ENCODE results near the gene DNAJC10. TPM values are rescaled to one million over a fixed set of nuclear protein-coding genes. Genes with fewer than 3 reads are reported as not detected.

DNAJC10 gene
- total RNA-seq, 3 donors from 2014 or later (not counting 1 experiment from before 2014, with no cell fraction given), result 56.4 to 63.0 (median 60.6) TPM

GRCh38 chr2:182804128-182804527, 88.1 kb downstream of the DNAJC10 start:
- Mint-ChIP-seq H3K9me3 (no peaks in the 10 kb centered on the region), H3K27me3 (ENCODE audit: low read depth in 2 of 2) (peaks cover 6 to 11% of the 10 kb centered on the region in 2 donors), H3K4me1 (no peaks in the 10 kb centered on the region), H3K27ac (no peak overlapping the region), H3K36me3 (no peaks in the 10 kb centered on the region), H3K4me3 (no peak overlapping the region)
- H3K36me3 ChIP-seq (ENCODE audit: control insufficient read depth, insufficient read depth, low read length), result no peaks in the 10 kb centered on the region
- no peaks in the 10 kb centered on the region for H3K4me1 ChIP-seq (ENCODE audit: control insufficient read depth, insufficient read depth, low read length)
- DNase-seq (no peak), ATAC-seq (no peak)
- H3K9me3 ChIP-seq (ENCODE audit: control insufficient read depth, insufficient read depth, low read length), result no peaks in the 10 kb centered on the region
- no peak overlapping the region for H3K27ac ChIP-seq (ENCODE audit: low read length)
- intact Hi-C loops (cut with micrococcal nuclease), result no loop called here
- 84% methylated on average over 5 of the region's 5 CpGs for WGBS (ENCODE audit: insufficient coverage)
- no peak for TF ChIP-seq CTCF (IDR thresholded peaks at IDR 0.05)
- H3K27me3 ChIP-seq (ENCODE audit: control insufficient read depth, insufficient read depth, low read length), result peaks cover 4% of the 10 kb centered on the region
- no peak overlapping the region for H3K4me3 ChIP-seq (ENCODE audit: low read length)

GRCh38 chr2:182807319-182807718, 91.3 kb downstream of the DNAJC10 start:
- no peaks in the 10 kb centered on the region for H3K27me3 ChIP-seq (ENCODE audit: control insufficient read depth, insufficient read depth, low read length)
- H3K36me3 ChIP-seq (ENCODE audit: control insufficient read depth, insufficient read depth, low read length), result no peaks in the 10 kb centered on the region
- peaks cover 0 to 4% of the 10 kb centered on the region in 2 donors for H3K27me3 Mint-ChIP-seq (ENCODE audit: low read depth in 2 of 2)
- DNase-seq, result no peak
- no peaks in the 10 kb centered on the region for H3K4me1 Mint-ChIP-seq
- intact Hi-C loops (cut with micrococcal nuclease), result no loop called here
- H3K27ac Mint-ChIP-seq, result no peak overlapping the region
- H3K9me3 ChIP-seq (ENCODE audit: control insufficient read depth, insufficient read depth, low read length), result no peaks in the 10 kb centered on the region
- peaks cover 0 to 1% of the 10 kb centered on the region in 2 donors for H3K9me3 Mint-ChIP-seq
- no peak for TF ChIP-seq CTCF (IDR thresholded peaks at IDR 0.05)
- H3K4me3 Mint-ChIP-seq, result no peak overlapping the region
- no peak overlapping the region for H3K27ac ChIP-seq (ENCODE audit: low read length)
- H3K4me1 ChIP-seq (ENCODE audit: control insufficient read depth, insufficient read depth, low read length), result no peaks in the 10 kb centered on the region
- ATAC-seq, result no peak
- 80% methylated on average over 3 of the region's 3 CpGs for WGBS (ENCODE audit: insufficient coverage)
- no peaks in the 10 kb centered on the region for H3K36me3 Mint-ChIP-seq
- no peak overlapping the region for H3K4me3 ChIP-seq (ENCODE audit: low read length)

GRCh38 chr2:182810087-182810486, 94.0 kb downstream of the DNAJC10 start:
- Histone ChIP-seq H3K4me1 (ENCODE audit: control insufficient read depth, insufficient read depth, low read length) (no peaks in the 10 kb centered on the region), H3K27ac (ENCODE audit: low read length) (no peak overlapping the region), H3K9me3 (ENCODE audit: control insufficient read depth, insufficient read depth, low read length) (no peaks in the 10 kb centered on the region), H3K36me3 (ENCODE audit: control insufficient read depth, insufficient read depth, low read length) (no peaks in the 10 kb centered on the region), H3K4me3 (ENCODE audit: low read length) (no peak overlapping the region), H3K27me3 (ENCODE audit: control insufficient read depth, insufficient read depth, low read length) (no peaks in the 10 kb centered on the region)
- no peak for ATAC-seq
- no peak overlapping the region for H3K4me3 Mint-ChIP-seq
- intact Hi-C loops (cut with micrococcal nuclease), result no loop called here
- H3K27me3 Mint-ChIP-seq (ENCODE audit: low read depth in 2 of 2), result peaks cover 0 to 5% of the 10 kb centered on the region in 2 donors
- no peak for TF ChIP-seq CTCF (IDR thresholded peaks at IDR 0.05)
- H3K27ac Mint-ChIP-seq, result no peak overlapping the region
- no peaks in the 10 kb centered on the region for H3K36me3 Mint-ChIP-seq
- H3K9me3 Mint-ChIP-seq, result peaks cover 0 to 2% of the 10 kb centered on the region in 2 donors
- no peaks in the 10 kb centered on the region for H3K4me1 Mint-ChIP-seq
- no peak for DNase-seq
- 86% methylated on average over 3 of the region's 3 CpGs for WGBS (ENCODE audit: insufficient coverage)

DNA sequence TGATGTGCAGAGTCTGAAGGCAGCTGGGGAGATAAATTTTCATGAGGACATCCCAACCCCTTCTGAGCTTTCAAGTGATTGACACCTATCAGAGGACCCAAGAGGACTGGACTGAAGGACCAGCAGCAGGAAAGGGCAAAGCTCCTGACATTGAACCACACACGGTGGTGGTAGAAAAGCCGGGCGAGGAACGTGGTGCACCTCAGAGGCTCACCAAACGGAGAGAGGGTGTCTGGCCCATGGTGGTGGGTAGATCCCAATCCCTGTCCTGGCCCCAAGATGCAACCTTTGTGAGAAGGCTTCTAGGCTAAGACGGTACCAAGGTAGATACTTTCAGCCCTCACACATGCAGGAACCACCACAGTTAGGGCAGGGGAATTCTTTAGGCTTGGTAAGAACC, 98.3 kb downstream of the DNAJC10 start:
- Histone ChIP-seq H3K27me3 (ENCODE audit: control insufficient read depth, insufficient read depth, low read length) (no peaks in the 10 kb centered on the region), H3K4me1 (ENCODE audit: control insufficient read depth, insufficient read depth, low read length) (no peaks in the 10 kb centered on the region), H3K27ac (ENCODE audit: low read length) (no peak overlapping the region), H3K36me3 (ENCODE audit: control insufficient read depth, insufficient read depth, low read length) (no peaks in the 10 kb centered on the region), H3K9me3 (ENCODE audit: control insufficient read depth, insufficient read depth, low read length) (no peaks in the 10 kb centered on the region), H3K4me3 (ENCODE audit: low read length) (no peak overlapping the region)
- 90% methylated on average over 6 of the region's 6 CpGs for WGBS (ENCODE audit: insufficient coverage)
- intact Hi-C loops (cut with micrococcal nuclease), result no loop called here
- Mint-ChIP-seq H3K4me1 (no peaks in the 10 kb centered on the region), H3K4me3 (no peak overlapping the region), H3K27me3 (ENCODE audit: low read depth in 2 of 2) (peaks cover 0 to 5% of the 10 kb centered on the region in 2 donors), H3K9me3 (peaks cover 0 to 2% of the 10 kb centered on the region in 2 donors), H3K27ac (no peak overlapping the region), H3K36me3 (no peaks in the 10 kb centered on the region)
- ATAC-seq (no peak), DNase-seq (no peak)
- TF ChIP-seq CTCF (IDR thresholded peaks at IDR 0.05), result no peak

Data from natural killer cell (primary cell).